HuH-7 (cell line): Measurements from ENCODE around the gene RBM12.
A peak's percentile ranks its signal among the peaks of the same experiment; 100 is the strongest.
"Not testable (repeated sequence)": the region's sequence is repeated elsewhere in the genome, so short reads cannot be mapped to it uniquely, and the experiment has no call there.

Experiments used
- DNase-seq: peaks from one replicate; pipeline ENCODE4 v3.0.0; 2011; ENCODE audit warnings: low spot score

Gene RBM12, protein sequence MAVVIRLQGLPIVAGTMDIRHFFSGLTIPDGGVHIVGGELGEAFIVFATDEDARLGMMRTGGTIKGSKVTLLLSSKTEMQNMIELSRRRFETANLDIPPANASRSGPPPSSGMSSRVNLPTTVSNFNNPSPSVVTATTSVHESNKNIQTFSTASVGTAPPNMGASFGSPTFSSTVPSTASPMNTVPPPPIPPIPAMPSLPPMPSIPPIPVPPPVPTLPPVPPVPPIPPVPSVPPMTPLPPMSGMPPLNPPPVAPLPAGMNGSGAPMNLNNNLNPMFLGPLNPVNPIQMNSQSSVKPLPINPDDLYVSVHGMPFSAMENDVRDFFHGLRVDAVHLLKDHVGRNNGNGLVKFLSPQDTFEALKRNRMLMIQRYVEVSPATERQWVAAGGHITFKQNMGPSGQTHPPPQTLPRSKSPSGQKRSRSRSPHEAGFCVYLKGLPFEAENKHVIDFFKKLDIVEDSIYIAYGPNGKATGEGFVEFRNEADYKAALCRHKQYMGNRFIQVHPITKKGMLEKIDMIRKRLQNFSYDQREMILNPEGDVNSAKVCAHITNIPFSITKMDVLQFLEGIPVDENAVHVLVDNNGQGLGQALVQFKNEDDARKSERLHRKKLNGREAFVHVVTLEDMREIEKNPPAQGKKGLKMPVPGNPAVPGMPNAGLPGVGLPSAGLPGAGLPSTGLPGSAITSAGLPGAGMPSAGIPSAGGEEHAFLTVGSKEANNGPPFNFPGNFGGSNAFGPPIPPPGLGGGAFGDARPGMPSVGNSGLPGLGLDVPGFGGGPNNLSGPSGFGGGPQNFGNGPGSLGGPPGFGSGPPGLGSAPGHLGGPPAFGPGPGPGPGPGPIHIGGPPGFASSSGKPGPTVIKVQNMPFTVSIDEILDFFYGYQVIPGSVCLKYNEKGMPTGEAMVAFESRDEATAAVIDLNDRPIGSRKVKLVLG

DNA sequence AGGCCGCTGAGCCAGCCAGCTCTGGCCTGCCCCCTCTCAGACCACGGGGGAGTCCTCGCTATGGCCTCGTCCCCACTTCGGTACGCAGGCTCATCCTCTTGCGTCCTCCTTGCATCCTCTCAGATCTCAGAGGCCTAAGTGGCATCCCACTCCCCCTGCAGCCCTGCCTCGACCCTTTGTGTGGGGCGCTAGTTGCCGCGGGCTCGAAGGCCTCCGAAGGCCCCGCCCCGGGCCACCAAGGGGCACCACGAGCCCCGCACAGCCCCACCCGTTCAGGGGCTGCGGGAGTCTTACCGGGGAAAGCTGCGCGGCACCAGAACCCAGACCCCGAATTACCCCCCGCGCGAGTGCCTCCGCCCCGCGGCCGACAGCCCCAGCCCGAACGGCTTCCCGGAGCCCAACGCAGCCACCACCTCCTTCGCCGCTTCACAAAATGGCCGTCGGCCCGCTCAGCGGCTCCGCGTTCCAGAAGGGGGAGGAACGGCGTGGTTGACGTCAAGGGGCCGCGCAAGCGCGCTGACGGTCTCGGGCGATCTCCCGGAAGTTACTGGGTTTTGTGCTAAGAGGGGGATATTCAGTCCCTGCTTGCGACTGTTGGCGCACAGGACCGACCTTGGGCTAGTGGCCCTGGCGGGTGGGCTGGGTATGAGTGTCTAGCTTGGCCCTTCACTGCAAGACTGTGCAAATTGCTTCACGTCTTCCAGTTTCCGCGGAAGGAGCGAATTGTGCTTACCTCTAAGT lies at the start of gene RBM12, which contains the start of gene CPNE1:
RBM12 (minus strand) TSS at position 435 of the 741 bp plus-strand sequence. CDS start 9,578 bp downstream, outside the sequence.
CPNE1 (minus strand) TSS at position 435 of the 741 bp plus-strand sequence. CDS start 31,977 bp downstream, outside the sequence.
- DNase-seq = peak; percentile 99

DNA sequence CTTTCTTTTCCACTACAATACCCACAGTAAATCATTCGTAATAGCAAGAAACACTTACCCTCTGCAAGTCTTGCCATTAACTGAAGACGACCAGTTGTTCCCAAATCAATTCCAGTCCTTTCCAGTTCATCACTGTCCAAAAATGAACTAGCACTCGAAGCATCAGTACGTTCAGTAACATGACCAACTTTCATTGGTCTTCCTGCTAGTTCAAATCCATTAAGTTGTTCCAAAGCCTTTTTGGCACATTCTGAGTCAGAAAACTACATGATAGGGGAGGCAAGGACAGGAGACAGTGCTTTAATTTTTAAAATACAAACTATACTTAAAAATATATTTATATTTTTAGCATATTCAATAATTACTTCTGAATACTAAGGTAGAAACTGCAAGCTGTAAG lies 49.4 kb upstream of the RBM12 start:
- no peak for DNase-seq

GRCh38 chr20:35713120-35713519 lies 48.4 kb upstream of the RBM12 start:
- DNase-seq = not testable (repeated sequence)

DNA sequence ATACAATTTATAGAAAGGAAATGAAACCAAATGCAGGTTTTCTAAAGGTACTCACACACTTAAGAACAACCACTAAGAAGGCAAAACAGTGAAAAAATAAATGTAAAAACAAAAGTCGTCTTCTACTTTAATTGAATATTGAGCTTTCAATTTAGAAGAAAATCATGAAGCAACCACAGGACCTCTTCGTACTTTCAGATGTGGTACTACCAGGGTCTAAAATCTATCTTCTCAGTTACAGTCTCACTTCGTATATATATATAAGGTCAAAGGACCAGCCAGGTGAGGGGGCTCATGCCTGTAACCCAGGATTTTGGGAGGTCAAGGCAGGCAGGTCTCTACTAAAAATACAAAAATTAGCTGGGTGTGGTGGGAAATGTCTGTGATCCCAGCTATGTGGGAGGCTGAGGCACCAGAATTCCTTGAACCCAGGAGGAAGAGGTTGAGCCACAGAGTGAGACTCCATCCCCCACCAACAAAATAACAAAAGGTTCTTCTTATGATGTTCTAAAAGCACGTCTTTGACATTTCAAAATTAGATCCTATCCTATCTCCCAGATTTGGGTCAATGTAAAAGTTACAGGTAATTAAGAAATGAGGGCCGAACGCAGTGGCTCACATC lies 47.0 kb upstream of the RBM12 start:
- no peak for DNase-seq

DNA sequence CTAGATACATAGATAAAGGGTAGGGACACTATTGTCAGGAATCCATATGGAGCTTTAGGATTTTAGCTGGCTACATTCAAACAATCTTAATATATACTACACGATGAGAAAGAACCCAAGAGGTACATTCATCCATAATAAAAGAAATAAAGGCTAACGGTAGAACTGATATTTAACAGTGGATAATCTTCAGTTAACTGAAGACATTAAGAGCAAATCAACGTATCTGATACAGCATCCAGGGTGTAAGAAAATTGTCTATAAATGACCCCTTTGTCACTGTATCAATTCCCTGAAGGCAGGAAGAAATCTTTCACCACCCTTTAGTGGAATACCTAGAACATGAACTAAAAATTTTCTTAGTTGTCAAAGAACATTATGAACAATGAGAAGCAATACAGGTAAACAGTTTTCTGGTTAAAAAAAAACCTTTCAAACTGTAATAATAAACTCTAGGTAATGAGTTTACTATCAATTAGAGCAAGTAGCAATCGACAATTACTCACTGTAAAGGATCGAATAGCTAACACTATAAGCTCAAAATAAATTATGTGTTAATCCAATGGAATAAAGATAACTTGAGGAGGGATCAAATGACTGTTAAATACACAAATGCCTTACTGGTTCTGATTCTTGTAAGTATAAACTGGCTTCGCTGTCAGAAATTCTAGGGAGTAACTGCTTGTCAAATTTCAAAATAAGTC lies 46.3 kb upstream of the RBM12 start:
- DNase-seq = no peak

- no peak for DNase-seq
Observed at GRCh38 chr20:35710039-35710438, 45.3 kb upstream of the RBM12 start.

- no peak for DNase-seq
Observed at GRCh38 chr20:35709259-35709658, 44.6 kb upstream of the RBM12 start.

DNA sequence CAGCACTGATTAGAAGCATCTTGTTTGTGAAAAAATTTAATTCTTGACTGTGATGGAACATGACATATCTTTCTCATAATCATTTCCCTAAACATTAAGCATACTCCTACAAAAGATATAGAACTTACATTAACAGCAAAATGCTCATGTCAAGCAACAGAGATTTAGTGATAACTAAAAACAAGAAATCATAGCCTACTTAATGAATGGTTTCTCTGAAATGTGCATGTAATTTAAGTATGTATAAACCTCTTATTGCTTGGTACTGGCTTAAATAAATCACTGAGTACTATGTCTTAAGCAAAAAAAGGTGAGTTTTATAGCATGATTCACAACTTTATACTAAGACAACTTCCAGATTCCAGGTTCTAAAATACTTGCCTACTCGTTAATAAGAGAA lies 43.8 kb upstream of the RBM12 start:
- no peak for DNase-seq

DNA sequence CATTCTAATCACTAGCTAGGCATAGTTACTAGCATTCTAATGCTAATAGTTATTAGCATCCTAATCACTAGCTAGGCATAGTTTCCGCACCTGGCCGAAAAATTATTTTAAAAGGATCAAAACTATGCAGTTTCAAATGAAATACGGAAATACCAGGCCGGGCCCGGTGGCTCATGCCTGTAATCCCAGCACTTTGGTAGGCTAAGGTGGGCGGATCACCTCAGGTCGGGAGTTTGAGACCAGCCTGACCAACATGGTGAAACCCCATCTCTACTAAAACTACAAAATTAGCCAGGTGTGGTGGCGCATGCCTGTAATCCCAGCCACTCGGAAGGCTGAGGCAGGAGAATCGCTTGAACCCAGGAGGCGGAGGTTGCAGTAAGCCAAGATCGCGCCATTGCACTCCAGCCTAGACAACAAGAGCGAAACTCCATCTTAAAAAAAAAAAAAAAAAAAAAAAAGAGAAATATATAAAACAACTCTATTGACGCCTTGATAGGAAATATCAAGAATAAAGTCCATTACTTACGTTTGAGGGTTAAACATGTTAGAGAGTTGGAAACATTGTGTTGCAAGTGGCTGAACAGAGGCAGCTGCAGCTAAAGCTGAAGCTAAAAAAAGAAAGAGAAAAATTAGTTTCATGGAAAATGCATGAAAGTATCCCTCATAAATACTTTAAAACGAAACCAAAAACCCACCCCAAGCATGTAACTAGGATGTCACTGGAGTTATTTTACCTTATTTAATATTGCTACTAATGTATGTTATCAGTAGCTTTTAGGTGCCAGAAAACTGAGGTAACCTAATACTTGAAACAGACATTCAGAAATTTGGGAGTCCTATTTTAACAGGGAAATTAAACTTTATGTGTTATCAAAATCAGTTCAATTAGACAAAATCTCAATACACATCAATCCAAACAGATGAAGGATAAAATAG lies 42.2 kb upstream of the RBM12 start:
- not testable (repeated sequence) for DNase-seq

- DNase-seq = not testable (repeated sequence)
Observed at GRCh38 chr20:35705894-35706293, 41.2 kb upstream of the RBM12 start.

GRCh38 chr20:35704514-35705261 lies 40.0 kb upstream of the RBM12 start:
- no peak for DNase-seq

GRCh38 chr20:35702824-35703695 lies 38.4 kb upstream of the RBM12 start:
- DNase-seq = no peak

DNA sequence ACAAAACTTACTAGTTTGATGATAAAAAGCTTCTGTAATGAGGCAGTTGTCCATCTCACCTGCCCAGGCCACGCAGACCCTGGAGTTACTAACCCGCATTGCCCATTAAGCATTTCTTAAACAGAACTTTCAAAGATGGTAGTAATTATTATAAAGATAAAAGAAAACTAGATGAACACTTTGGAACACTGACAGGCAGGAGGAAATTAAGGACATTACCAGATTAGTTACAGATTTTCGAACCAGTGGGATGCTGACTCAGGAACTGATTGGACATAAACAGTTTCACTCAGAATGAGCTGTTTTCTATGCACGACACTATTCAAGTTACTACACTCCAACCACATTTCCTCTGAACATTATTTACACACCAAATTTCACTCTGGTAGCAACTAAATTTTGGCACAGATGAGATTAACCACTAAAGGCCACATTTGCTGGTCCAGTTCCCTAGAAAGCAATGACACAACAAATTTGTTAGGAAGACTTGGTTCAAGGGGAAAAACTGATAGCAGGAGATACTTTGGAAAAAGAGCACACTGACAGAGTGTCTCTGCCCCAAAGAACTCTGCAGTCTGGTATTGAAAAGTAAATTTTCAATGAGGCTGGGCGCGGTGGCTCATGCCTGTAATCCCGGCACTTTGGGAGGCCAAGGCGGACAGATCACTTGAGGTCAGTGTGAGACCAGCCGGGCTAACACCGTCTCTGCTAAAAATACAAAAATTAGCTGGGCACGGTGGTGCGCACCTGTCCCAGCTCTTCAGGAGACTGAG lies 37.5 kb upstream of the RBM12 start:
- no peak for DNase-seq

- no peak for DNase-seq
Observed at GRCh38 chr20:35700625-35701148, 36.0 kb upstream of the RBM12 start.

DNA sequence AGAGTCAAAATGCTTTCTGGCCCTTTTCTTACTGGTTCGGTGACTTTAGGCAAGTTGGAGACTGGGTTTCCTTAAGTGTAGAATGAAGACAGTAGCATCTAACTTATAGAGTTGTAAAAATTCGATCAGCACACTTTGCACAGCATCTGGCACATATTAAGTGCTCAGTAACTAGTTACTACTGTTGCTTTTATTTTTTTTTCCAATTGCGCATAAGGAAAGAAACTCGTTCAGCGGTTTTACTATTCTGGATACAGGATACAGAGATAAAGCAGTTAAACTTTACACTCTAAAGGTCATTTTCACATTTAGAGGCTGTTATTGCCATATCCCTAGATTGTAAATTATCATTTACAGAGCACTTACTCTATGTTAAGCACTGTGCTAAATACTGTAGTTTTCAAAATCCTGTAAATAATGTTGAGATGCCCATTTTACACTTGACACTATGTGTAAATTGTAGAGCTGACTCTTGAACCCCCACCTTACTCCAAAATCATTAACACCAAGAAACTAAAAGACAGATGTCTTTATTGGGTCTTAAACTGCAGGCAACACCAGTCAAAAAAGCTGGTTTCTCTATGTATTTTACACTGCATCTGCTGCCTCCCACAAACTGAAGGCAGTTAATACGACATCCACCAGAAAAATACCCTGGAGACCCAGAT lies 35.4 kb upstream of the RBM12 start:
- DNase-seq = no peak
